Prostate gland (tissue), 2 donors: ENCODE data around the gene GRIP2.

ENCODE experiments used
- POLR2A ChIP-seq: fragments of 450-650 bp; IDR thresholded peaks from one replicate; pipeline ENCODE4 v1.6.1; 2016; ENCODE audit warnings: antibody characterized with exemption, mild to moderate bottlenecking
- TF ChIP-seq, protein P1 (sequence below), 4 experiments: fragments of 200-600 bp in 2 of 4; fragments of 450-650 bp in 2 of 4; sonication (generic) in 2 of 4; IDR thresholded peaks; 1 replicate in 3 of 4; 2 replicates in 1 of 4; pipeline ENCODE4 v1.5.1; 2016 to 2019; ENCODE audit warnings: antibody characterized with exemption in 4 of 4, mild to moderate bottlenecking in 2 of 4, moderate library complexity in 2 of 4

DNA sequence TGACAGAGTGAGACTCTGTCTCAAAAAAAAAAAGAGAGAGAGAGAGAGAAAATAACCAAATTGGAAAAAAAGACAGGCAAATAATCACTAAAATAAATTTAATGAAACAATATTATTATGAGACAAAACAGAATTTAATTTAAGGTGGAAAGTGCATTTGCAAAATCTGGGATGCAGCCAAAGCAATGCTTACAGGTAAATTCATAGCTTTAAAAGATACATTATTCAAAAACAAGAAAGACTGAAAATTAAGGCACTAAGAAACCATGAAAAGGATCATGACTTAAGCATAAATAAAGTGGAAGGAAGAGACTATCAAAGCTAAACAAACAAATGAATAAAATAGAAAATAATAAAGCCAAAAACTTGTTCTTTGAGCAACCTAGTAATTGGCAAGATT, 37.7 kb downstream of the GRIP2 start:
- TF ChIP-seq, protein P1, sequence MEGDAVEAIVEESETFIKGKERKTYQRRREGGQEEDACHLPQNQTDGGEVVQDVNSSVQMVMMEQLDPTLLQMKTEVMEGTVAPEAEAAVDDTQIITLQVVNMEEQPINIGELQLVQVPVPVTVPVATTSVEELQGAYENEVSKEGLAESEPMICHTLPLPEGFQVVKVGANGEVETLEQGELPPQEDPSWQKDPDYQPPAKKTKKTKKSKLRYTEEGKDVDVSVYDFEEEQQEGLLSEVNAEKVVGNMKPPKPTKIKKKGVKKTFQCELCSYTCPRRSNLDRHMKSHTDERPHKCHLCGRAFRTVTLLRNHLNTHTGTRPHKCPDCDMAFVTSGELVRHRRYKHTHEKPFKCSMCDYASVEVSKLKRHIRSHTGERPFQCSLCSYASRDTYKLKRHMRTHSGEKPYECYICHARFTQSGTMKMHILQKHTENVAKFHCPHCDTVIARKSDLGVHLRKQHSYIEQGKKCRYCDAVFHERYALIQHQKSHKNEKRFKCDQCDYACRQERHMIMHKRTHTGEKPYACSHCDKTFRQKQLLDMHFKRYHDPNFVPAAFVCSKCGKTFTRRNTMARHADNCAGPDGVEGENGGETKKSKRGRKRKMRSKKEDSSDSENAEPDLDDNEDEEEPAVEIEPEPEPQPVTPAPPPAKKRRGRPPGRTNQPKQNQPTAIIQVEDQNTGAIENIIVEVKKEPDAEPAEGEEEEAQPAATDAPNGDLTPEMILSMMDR (IDR thresholded peaks at IDR 0.05), result no peak
- no peak for TF ChIP-seq POLR2A
